Stomach smooth muscle (tissue), 2 donors: ENCODE data around the gene NFKBIL1.

Source experiments
- H3K27ac ChIP-seq: one replicate; pipeline ENCODE4 v1.7.0; 2013; ENCODE audit warnings: mild to moderate bottlenecking, low read length, inconsistent platforms
- H3K27me3 ChIP-seq, 2 donors: one replicate each; pipeline ENCODE4 v1.7.0; 2013; ENCODE audit warnings: low read length in 2 of 2; ENCODE audit not compliant: insufficient read depth in 2 of 2, control insufficient read depth in 1 of 2
- H3K36me3 ChIP-seq, 2 donors: one replicate each; pipeline ENCODE4 v1.7.0; 2013; ENCODE audit warnings: low read length in 2 of 2; ENCODE audit not compliant: control insufficient read depth in 2 of 2, insufficient read depth in 2 of 2
- H3K4me1 ChIP-seq: one replicate; pipeline ENCODE4 v1.7.0; 2013; ENCODE audit warnings: low read length; ENCODE audit not compliant: control insufficient read depth, insufficient read depth
- H3K4me3 ChIP-seq, 2 donors: one replicate each; pipeline ENCODE4 v1.7.0; 2013; ENCODE audit warnings: low read length in 2 of 2
- H3K9ac ChIP-seq, 2 donors: one replicate each; pipeline ENCODE4 v1.7.0; 2013; ENCODE audit warnings: low read length in 2 of 2, mild to moderate bottlenecking in 1 of 2
- H3K9me3 ChIP-seq, 2 donors: one replicate each; pipeline ENCODE4 v1.7.0; 2013; ENCODE audit warnings: low read length in 2 of 2; ENCODE audit not compliant: control insufficient read depth in 2 of 2
- donor health status: healthy.
- donor health status: Pancreatic carcinoma.

Gene NFKBIL1

DNA sequence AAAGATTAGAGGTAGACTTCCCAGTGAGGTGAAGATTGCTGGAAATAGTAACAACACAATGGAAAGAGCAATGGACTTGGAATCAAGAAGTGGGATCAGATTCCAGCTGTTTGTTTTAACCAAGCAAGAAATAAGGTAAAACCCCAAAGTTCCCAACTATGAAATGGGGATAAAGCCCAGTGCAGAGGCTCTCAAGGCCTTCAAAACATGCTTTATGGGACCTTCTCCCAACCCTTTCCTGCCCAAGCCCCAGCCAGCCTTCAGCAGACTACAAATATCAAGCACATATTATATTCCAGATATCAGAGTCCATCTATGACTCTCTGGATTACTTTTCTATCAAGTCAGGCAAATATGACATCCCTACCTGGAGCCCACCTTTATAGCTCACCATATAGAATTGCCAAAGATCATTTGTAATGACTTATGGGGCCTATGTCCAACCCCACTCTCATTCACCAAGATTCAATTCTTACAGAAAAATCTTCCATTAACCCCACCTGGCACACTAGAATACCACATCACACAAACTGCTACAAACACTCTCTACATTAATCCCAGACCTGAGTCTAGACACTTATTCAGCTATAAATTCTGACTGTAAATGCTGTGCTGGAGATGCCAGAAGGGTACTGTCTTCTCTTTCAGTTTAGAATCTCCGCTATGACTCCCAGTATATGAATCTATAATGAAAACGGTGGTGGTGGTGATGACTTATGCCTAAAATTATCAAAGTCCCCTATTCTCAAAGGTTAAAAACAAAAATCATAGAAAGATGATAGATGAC is 11.7 kb upstream of the NFKBIL1 start:
- no peak overlapping the region for H3K9ac ChIP-seq
- H3K36me3 ChIP-seq = peaks cover 65 to 73% of the 10 kb centered on the region in 2 donors
- no peak overlapping the region for H3K27ac ChIP-seq
- H3K4me1 ChIP-seq = peaks cover 28% of the 10 kb centered on the region
- H3K9me3 ChIP-seq = no peaks in the 10 kb centered on the region
- no peak overlapping the region for H3K4me3 ChIP-seq
- H3K27me3 ChIP-seq = no peaks in the 10 kb centered on the region

DNA sequence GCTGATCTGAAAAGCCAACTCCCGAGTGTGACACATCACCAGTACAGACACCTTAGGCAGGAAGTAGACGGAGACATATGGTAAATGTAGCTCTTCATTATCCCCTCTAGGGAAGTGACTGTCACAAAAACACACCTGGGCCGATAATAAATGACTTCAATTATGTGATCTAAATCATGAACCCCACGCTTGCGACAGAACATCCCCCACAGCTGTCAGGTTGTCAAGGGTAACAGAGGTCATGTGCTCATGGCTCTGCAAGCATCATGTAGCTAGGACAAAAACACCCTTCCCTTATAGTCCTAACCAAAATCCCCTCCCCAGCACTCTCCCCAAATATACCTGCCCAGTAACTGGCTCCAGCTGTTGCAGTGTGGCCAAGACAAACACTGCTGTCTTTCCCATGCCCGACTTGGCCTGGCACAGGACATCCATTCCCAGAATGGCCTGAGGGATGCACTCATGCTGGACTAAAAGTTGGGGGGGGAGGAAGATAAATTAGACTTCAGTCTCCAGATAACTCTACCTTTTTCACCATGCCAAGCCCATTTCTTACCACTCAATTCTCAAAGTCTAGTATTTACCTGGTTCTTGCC is 8.5 kb upstream of the NFKBIL1 start:
- Histone ChIP-seq H3K9me3 (no peaks in the 10 kb centered on the region), H3K4me1 (peaks cover 39% of the 10 kb centered on the region), H3K36me3 (peaks cover 44 to 47% of the 10 kb centered on the region in 2 donors), H3K4me3 (no peak overlapping the region), H3K9ac (peak overlapping the region; percentile 30 to 98), H3K27me3 (no peaks in the 10 kb centered on the region), H3K27ac (no peak overlapping the region)

DNA sequence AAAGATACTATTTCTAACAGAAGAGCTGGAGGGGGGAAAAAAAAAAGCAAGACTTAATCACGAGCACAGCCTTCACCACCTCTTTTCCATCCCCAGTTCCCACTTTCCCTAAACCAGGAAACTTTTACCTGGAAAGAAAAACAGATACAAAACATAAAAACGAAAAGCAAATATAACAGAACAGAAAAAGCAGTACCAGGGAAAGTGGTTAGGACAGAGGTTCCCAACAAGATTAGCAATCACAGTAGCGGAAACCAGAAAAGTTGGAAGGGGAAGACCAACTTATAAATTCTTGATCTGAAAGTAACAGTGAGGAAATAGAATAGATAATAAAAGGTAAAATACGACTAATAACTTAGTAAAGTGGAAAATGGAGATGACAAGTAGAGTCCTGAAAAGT is 6.8 kb upstream of the NFKBIL1 start:
- H3K36me3 ChIP-seq = peaks cover 28 to 30% of the 10 kb centered on the region in 2 donors
- peak overlapping the region; percentile 99 for H3K27ac ChIP-seq
- no peaks in the 10 kb centered on the region for H3K27me3 ChIP-seq
- peak overlapping the region; percentile 97 to 98 for H3K9ac ChIP-seq
- H3K4me1 ChIP-seq = peaks cover 39% of the 10 kb centered on the region
- no peaks in the 10 kb centered on the region for H3K9me3 ChIP-seq
- H3K4me3 ChIP-seq = peak overlapping the region; percentile 95 to 100

DNA sequence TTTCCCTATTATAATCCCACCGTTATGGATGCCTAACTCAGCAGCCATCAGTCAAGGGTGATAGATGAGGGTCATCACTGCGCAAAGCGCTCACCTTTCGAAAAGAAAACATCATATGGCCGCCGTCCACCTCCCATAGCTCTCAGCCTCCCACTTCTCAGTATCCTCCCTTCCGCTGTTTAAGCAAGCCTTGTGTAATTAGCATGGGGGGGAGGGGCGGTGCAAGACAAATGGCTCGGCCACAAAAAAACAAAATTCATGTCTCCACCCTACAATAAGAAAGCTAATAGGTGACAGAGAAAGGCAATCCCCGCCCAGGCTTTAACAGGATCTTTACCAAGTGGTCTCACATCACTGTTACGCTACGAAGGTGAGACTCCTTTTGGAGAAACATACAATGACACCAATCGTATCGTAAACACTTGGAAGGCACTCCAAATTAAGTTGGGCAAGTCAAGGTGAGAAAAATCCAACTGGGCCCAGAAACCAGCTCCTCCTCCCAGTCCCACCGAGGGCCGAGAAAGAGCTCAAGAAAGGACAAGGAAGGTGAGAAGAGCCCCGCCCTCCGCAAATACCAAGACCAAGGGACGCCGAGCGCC is 6.2 kb upstream of the NFKBIL1 start:
- H3K27me3 ChIP-seq = no peaks in the 10 kb centered on the region
- H3K27ac ChIP-seq = peak overlapping the region; percentile 99
- peaks cover 43% of the 10 kb centered on the region for H3K4me1 ChIP-seq
- H3K9ac ChIP-seq = peak overlapping the region; percentile 97 to 98
- H3K9me3 ChIP-seq = no peaks in the 10 kb centered on the region
- peak overlapping the region; percentile 95 to 100 for H3K4me3 ChIP-seq
- H3K36me3 ChIP-seq = peaks cover 23 to 25% of the 10 kb centered on the region in 2 donors

DNA sequence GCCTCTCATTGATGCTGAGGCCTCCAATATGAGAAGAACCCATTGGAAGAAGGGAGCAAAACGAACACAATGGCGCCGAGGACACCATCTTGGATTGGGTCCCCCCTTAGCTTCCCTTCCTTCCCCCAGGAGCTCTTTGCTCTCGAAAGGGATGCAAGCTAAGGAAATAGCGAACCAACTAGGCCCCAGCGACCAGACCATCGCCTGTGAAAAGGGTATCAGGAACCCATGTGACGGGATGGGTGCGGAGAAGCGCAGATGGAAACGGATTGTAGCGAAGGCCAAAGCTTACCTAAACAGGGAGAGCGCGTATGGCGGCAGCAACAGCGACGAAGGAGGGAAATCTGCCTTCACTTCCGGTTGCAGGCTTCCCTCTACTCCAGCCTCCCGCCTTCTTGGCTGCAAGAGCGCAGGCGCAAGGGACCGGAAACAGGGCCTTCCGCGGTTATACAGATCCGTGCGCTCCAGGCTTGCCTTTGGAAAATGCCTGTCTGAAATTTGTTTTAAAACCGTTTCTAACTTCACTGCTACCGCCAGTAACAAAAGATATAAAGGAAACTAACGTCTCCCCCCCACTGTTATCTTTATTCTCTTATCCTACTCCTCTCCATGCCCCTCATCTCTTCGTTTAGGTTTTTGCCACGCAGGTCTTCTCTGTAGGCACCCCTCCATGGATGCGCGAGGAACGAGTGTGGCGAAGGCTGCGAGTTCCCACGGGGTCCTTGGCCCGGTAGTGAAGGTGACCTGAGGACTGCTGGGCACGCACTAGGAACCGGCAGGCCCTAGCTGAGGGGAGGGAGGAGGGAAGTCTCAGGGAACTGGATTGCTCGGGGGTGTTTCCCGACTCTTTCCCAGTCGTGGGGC is 5.5 kb upstream of the NFKBIL1 start, which contains the start of gene DDX39B:
TSS of gene DDX39B (minus strand) at position 346 of the 864 bp plus-strand sequence. CDS start 1,471 bp downstream, outside the sequence.
- Histone ChIP-seq H3K27me3 (no peaks in the 10 kb centered on the region), H3K9ac (peak within 1 kb of the TSS; percentile 97 to 98), H3K27ac (peak within 1 kb of the TSS; percentile 99), H3K4me3 (peak within 1 kb of the TSS; percentile 95 to 100), H3K9me3 (no peaks in the 10 kb centered on the region), H3K36me3 (peaks cover 17 to 20% of the 10 kb centered on the region in 2 donors), H3K4me1 (peaks cover 50% of the 10 kb centered on the region)

DNA sequence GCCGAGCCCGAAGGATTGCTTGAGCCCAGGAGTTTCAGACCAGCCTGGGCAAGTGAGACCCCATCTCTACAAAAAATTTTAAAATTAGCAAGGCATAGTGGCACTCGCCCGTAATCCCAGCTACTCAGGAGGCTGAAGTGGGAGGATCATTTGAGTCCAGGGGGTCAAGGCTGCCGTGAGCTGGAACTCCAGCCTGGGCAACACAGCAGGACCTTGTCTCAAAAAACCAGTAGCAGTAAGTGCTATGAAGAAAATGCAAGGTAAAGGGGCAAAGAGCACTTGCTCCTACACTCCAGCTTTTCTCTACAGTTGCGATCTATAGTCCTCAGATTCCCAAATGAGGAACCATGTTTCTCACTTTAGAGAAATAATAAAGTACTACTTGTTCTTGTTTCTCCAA is 3.8 kb upstream of the NFKBIL1 start:
- Histone ChIP-seq H3K4me1 (peaks cover 52% of the 10 kb centered on the region), H3K9ac (no peak overlapping the region), H3K4me3 (no peak overlapping the region), H3K36me3 (peaks cover 11 to 12% of the 10 kb centered on the region in 2 donors), H3K27ac (no peak overlapping the region), H3K9me3 (no peaks in the 10 kb centered on the region), H3K27me3 (no peaks in the 10 kb centered on the region)

DNA sequence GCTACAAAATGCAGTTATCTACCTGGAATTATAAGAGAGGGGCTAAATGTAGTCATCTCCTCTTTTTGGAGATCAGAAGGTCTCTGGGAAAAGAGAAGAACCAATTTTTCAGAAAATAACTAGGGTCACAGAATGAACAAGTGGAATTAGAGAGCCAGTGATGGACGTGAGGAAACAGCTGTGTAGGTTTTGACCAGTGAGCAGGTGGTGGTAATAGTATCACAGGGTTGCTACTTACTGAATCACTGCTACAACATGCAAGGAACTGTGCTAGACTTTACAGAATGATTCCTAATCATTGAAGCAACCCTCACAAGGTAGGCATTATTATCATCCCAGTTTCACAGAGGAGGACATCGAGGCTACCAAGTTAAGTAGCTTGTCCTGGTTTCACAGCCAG is 2.7 kb upstream of the NFKBIL1 start:
- no peaks in the 10 kb centered on the region for H3K27me3 ChIP-seq
- H3K4me1 ChIP-seq = peaks cover 41% of the 10 kb centered on the region
- no peak overlapping the region for H3K9ac ChIP-seq
- H3K36me3 ChIP-seq = peaks cover 3 to 6% of the 10 kb centered on the region in 2 donors
- no peak overlapping the region for H3K27ac ChIP-seq
- H3K4me3 ChIP-seq = no peak overlapping the region
- no peaks in the 10 kb centered on the region for H3K9me3 ChIP-seq

DNA sequence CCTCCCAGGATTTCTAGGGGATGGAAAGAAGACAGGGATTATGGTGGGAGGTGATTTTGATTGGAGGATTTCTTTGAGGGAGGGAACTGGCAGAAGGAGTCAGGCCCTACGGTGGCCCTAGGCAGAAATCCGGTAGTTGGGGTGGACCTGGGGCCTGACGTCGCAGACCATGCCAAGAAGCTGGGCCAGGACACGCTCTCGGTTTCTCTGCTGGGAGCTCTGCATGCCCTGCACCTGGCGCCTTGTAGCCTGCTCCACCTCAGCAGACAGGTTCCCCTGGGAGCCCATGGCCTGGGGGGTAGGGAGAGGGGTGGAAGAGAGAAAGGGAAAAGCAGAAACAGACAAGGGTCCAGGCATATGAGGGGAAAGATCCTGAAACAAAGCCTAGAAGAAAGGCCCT is 2.1 kb upstream of the NFKBIL1 start:
- Histone ChIP-seq H3K9ac (no peak overlapping the region), H3K27me3 (no peaks in the 10 kb centered on the region), H3K4me1 (peaks cover 35% of the 10 kb centered on the region), H3K9me3 (no peaks in the 10 kb centered on the region), H3K27ac (no peak overlapping the region), H3K36me3 (peaks cover under 1 to 3% of the 10 kb centered on the region in 2 donors), H3K4me3 (no peak overlapping the region)

DNA sequence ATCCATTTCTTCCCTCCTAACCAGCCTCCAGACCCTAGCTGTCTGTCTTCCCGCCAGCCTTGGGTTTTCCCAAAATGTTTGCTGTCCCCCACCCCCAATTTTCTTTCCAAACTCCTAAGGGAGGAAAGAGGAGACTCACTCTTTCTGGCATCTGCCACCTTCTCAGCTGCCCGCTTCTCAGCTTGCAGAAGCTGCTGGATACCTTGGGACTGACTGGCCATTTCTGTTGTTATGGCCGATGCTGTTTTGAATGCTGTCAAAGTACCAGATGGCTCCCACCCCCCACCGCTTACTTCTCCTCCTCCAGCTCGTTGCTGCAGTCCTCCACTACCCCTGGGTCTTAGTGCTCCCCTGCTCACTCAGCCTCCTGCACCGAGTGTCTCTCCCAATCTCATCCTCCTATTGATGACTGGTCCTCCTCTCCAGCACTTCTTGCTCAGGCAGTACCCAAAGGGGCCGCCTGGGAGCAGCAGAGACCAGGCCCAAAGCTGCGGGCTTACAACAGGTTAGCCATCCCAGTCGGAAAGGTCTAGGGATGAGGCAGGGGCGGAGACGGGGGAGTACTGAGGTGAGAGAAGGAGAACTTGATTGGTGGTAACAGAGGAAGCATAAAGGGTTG is 960 bp upstream of the NFKBIL1 start, which contains the start of gene ATP6V1G2:
TSS of gene ATP6V1G2 (minus strand) at position 270 of the 619 bp plus-strand sequence. CDS start at position 221, 49 bp downstream.
- Histone ChIP-seq H3K27me3 (no peaks in the 10 kb centered on the region), H3K4me1 (peaks cover 30% of the 10 kb centered on the region), H3K4me3 (peak within 1 kb of the TSS; percentile 66 to 76), H3K27ac (peak within 1 kb of the TSS; percentile 46), H3K9ac (peak within 1 kb of the TSS; percentile 84 to 86), H3K36me3 (peaks cover 0 to 8% of the 10 kb centered on the region in 2 donors), H3K9me3 (no peaks in the 10 kb centered on the region)
